Endothelial cell (in vitro differentiated cells): Measurements from ENCODE around the gene SQSTM1. TPM values are rescaled to one million over a fixed set of nuclear protein-coding genes. Genes with fewer than 3 reads are reported as not detected.

Experiments used
- DNase-seq: peaks from one replicate; pipeline ENCODE4 v3.0.0; 2021; ENCODE audit warnings: low spot score
- H3K27ac Mint-ChIP-seq: one replicate; pipeline ENCODE4 v1.8.0; 2021; ENCODE audit warnings: mixed read lengths, inconsistent platforms; ENCODE audit not compliant: unreplicated experiment
- H3K27me3 Mint-ChIP-seq: one replicate; pipeline ENCODE4 v1.8.0; 2021; ENCODE audit warnings: mild to moderate bottlenecking, moderate library complexity, mixed read lengths, inconsistent platforms; ENCODE audit not compliant: unreplicated experiment
- H3K36me3 Mint-ChIP-seq: one replicate; pipeline ENCODE4 v1.8.0; 2021; ENCODE audit warnings: mild to moderate bottlenecking, low read depth, mixed read lengths, inconsistent platforms; ENCODE audit not compliant: unreplicated experiment
- H3K4me1 Mint-ChIP-seq: one replicate; pipeline ENCODE4 v1.8.0; 2021; ENCODE audit warnings: mild to moderate bottlenecking, mixed read lengths, inconsistent platforms; ENCODE audit not compliant: unreplicated experiment
- H3K4me3 Mint-ChIP-seq: one replicate; pipeline ENCODE4 v1.8.0; 2021; ENCODE audit warnings: mild to moderate bottlenecking, mixed read lengths, inconsistent platforms; ENCODE audit not compliant: unreplicated experiment
- H3K9me3 Mint-ChIP-seq: one replicate; pipeline ENCODE4 v1.8.0; 2021; ENCODE audit warnings: mixed read lengths, inconsistent platforms; ENCODE audit not compliant: unreplicated experiment
- total RNA-seq: library from RNA; stranded (reverse); fragmentation: NEBNext Ultra II Directional; extraction: Animal tissue kit (Norgen Biotek cat#: 25700); gene quantifications from one replicate; pipeline ENCODE4 v1.2.1, GENCODE V29; 2021; ENCODE audit not compliant: unreplicated experiment
- TF ChIP-seq, protein P1 (sequence below): fragments of 200-600 bp; sonication (generic); IDR thresholded peaks from one replicate; pipeline ENCODE4 v1.5.0; 2021; ENCODE audit warnings: antibody characterized with exemption; ENCODE audit not compliant: unreplicated experiment

SQSTM1 gene
- total RNA-seq, 1 donor from 2014 or later: 82.2 TPM

- H3K27ac Mint-ChIP-seq: no peak overlapping the region
Measured at GRCh38 chr5:179803651-179804554, 16.8 kb upstream of the SQSTM1 start.

DNA sequence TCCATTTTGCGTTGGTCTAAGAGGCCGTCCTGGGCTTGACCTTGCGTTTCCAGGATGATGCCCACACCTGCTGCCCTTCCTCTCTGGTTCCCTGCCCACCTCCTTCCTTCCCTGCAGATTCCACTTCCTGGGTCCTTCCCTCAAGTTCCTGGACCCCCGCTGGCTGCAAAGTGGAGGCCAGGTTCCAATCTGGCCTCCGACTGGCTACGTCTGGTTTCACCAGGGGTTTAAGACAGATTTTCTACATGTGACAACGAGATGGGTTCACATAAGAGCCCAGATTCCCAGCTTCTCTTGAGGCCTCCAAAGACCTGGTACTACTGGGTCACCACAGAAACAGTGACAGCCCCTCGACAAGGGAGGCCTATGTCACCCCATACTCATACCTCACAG, 16.2 kb upstream of the SQSTM1 start:
- TF ChIP-seq, protein P1, sequence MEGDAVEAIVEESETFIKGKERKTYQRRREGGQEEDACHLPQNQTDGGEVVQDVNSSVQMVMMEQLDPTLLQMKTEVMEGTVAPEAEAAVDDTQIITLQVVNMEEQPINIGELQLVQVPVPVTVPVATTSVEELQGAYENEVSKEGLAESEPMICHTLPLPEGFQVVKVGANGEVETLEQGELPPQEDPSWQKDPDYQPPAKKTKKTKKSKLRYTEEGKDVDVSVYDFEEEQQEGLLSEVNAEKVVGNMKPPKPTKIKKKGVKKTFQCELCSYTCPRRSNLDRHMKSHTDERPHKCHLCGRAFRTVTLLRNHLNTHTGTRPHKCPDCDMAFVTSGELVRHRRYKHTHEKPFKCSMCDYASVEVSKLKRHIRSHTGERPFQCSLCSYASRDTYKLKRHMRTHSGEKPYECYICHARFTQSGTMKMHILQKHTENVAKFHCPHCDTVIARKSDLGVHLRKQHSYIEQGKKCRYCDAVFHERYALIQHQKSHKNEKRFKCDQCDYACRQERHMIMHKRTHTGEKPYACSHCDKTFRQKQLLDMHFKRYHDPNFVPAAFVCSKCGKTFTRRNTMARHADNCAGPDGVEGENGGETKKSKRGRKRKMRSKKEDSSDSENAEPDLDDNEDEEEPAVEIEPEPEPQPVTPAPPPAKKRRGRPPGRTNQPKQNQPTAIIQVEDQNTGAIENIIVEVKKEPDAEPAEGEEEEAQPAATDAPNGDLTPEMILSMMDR: no peak
- no peak overlapping the region for H3K27ac Mint-ChIP-seq
- peaks cover 13% of the 10 kb centered on the region for H3K27me3 Mint-ChIP-seq
- H3K4me3 Mint-ChIP-seq: peak overlapping the region; percentile 88
- H3K4me1 Mint-ChIP-seq: peaks cover 8% of the 10 kb centered on the region
- H3K9me3 Mint-ChIP-seq: no peaks in the 10 kb centered on the region
- no peak for DNase-seq
- peaks cover 15% of the 10 kb centered on the region for H3K36me3 Mint-ChIP-seq

More at GRCh38 chr5:179803651-179804554, 16.8 kb upstream of the SQSTM1 start:
- TF ChIP-seq, protein P1: no peak
- Mint-ChIP-seq H3K4me3 (peak overlapping the region; percentile 88), H3K4me1 (peaks cover 10% of the 10 kb centered on the region), H3K9me3 (no peaks in the 10 kb centered on the region), H3K36me3 (peaks cover 22% of the 10 kb centered on the region), H3K27me3 (peaks cover 17% of the 10 kb centered on the region)
- DNase-seq: no peak

- Mint-ChIP-seq H3K4me1 (peaks cover 8% of the 10 kb centered on the region), H3K36me3 (peaks cover 11% of the 10 kb centered on the region), H3K4me3 (peak overlapping the region; percentile 88), H3K27me3 (peaks cover 13% of the 10 kb centered on the region), H3K9me3 (no peaks in the 10 kb centered on the region), H3K27ac (no peak overlapping the region)
- TF ChIP-seq, protein P1: no peak
- no peak for DNase-seq
Measured at GRCh38 chr5:179805070-179805528, 15.6 kb upstream of the SQSTM1 start.

DNA sequence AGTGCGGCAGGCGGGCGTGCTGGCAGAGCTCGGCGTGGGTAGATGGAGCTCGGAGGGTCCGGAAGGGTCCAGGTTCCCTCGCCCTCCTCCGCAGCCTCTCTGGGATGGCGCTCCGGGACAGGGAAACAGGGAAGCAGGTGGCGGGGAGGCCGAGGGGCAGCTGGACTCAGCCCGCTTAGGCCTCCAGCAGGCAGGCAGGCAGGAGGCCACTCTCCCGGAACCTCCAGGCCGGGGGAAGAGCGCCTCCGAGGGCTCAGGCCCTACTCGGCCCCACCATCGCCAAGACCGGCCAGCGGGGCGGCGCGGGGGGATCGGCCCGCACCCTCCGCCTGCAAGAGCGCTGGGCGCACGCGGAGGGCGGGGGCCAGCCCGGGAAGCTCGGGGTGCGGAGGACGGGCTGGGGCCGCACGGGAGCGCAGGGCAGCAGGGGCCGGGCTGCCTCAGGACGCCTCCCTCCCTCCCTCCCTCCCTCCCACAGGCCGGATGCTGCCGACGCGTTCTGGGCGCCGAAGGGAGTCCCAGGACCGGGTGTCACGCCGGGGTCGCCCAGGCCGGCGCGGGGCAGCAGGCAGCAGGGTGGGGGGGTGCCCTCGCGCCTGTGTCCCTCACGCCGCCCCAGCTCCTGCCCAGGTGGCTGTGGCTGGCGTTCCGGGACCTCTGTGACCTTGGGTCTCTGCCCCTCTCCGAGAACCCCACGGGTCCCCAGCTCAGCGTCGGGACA, 15.0 kb upstream of the SQSTM1 start:
- Mint-ChIP-seq H3K27me3 (peaks cover 13% of the 10 kb centered on the region), H3K4me1 (peaks cover 8% of the 10 kb centered on the region), H3K9me3 (no peaks in the 10 kb centered on the region), H3K36me3 (peaks cover 11% of the 10 kb centered on the region), H3K4me3 (peak overlapping the region; percentile 88), H3K27ac (no peak overlapping the region)
- peak; percentile 40 for DNase-seq
- TF ChIP-seq, protein P1: no peak
